Activated CD4-positive, CD25-positive, alpha-beta regulatory T cell treated with anti-CD3 and anti-CD28 coated beads, Interleukin-2, amount 50 U/mL, for 72 hours (primary cell): ENCODE results near the gene BLVRB.

Experiments used
- DNase-seq: peaks from one replicate; pipeline ENCODE4 v3.0.0; 2021

Gene BLVRB

DNA sequence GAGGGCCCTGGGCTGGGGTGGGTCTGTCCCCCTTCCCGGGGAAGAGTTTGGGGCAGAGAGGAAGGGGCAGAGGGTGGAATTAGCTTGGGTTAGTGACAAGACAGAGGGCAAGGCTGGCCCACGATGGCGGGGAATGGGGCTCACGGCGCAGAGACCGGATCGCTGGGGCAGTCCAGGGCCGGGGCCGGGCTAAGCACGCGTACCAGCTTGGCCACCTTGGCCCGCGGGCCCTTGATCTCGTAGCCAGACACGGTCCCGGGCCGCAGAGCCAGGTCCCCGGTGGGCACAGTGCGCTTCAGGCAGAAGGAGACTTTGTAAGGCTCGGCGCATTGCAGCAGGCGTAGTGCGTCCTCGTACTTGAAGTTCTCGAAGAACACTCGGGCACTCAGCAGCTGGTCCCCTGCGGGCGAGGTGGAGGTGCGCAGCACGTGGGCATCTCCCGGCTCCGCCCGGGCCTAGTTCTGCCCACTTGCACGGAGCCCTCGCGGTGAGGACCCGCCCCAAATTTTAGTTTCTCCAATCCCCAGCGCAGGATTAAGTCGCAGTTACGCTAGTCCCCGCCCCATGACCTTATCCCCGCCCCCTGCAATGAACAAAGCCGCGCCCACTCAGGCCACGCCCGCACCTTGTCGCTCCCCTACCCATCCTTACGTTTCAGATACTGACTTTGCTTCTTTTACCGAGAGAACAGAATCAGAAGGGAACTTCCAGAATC is 67.0 kb downstream of the BLVRB start:
- DNase-seq, result peak; percentile 61
